AG04450 (cell line): ENCODE measurements around the gene IFNL4. TPM values are rescaled to one million over a fixed set of nuclear protein-coding genes. Genes with fewer than 3 reads are reported as not detected.
"Not testable (repeated sequence)": the region's sequence is repeated elsewhere in the genome, so short reads cannot be mapped to it uniquely, and the experiment has no call there.

Source experiments
- CTCF ChIA-PET: fragments of 300-600, 350-600 bp; formaldehyde crosslinking; extraction: SDS; loops from one replicate; lab custom pipeline; 2022; ENCODE audit warnings: antibody characterized with exemption, inconsistent platforms; lab: Charles Lee
- POLR2A ChIA-PET: fragments of 350-600 bp; formaldehyde crosslinking; extraction: SDS; loops from one replicate; lab custom pipeline; 2021; ENCODE audit warnings: antibody characterized with exemption, inconsistent platforms; lab: Yijun Ruan, JAX
- DNase-seq: peaks from one replicate; pipeline ENCODE4 v3.0.0-alpha.2; 2011; ENCODE audit warnings: low read depth, low spot score
- H3K27ac ChIP-seq: one replicate; pipeline ENCODE4 v1.5.1; 2012; ENCODE audit warnings: low read depth, low read length, control low read depth
- H3K27me3 ChIP-seq: one replicate; pipeline ENCODE4 v1.6.0; 2012; ENCODE audit warnings: low read length; ENCODE audit not compliant: control insufficient read depth, insufficient read depth
- H3K4me3 ChIP-seq: 2 replicates; pipeline ENCODE4 v1.5.1; 2011; ENCODE audit warnings: mild to moderate bottlenecking, low read depth, low read length, control low read depth
- H3K9me3 ChIP-seq: 2 replicates; pipeline ENCODE4 v1.5.1; 2012; ENCODE audit warnings: low read length; ENCODE audit not compliant: control insufficient read depth, insufficient read depth
- polyA plus RNA-seq: library from polyadenylated mRNA; depleted of rRNA; stranded (reverse); fragments of >200 nt; gene quantifications from 2 replicates; pipeline ENCODE4 v1.2.3, GENCODE V29; 2011
- TF ChIP-seq, protein P1 (sequence below): IDR thresholded peaks from 2 replicates; pipeline ENCODE4 v1.5.1; 2011; ENCODE audit warnings: low read depth, low read length, control low read depth, inconsistent platforms

The IFNL4 gene
- polyA plus RNA-seq, 1 experiment, result not detected

DNA sequence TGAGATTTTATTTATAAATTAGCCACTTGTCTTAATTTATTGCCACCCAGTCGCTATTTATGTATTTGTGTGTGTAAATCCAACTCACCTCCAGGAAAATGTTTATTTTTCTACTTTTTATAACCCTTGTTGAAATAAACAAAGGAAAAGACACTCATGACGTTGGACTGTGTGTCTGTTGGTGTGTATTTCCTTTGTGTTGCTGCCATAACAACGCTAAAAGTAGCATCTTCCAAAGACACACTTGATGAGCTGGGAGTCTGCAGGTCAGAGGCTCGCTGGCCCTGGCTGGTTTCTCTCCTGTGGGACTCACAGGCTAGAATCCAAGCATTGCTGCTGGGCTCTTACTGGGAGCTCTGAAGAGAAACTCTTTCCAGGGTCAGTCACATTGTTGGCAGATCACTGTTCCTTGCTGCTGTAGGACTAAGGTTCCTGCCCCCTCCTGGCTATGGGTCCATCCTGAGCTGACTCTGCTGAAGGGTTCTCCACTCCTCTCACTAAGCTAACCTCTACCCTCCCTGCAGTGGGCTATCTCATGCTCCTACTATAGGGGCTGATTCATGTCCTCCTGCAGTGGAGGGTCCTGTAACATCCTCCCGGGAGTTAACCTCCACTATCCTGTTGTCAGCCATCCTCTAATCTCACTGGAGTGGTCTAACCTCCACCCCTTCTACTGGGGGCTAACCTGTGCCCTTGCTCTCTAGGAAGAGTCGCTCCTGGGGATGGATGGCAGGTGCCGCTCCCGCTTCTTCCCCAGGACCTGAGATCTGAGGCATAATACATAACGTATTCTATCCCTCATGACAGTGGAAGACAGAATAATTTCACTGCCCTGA lies 21.6 kb upstream of the IFNL4 start:
- TF ChIP-seq, protein P1, sequence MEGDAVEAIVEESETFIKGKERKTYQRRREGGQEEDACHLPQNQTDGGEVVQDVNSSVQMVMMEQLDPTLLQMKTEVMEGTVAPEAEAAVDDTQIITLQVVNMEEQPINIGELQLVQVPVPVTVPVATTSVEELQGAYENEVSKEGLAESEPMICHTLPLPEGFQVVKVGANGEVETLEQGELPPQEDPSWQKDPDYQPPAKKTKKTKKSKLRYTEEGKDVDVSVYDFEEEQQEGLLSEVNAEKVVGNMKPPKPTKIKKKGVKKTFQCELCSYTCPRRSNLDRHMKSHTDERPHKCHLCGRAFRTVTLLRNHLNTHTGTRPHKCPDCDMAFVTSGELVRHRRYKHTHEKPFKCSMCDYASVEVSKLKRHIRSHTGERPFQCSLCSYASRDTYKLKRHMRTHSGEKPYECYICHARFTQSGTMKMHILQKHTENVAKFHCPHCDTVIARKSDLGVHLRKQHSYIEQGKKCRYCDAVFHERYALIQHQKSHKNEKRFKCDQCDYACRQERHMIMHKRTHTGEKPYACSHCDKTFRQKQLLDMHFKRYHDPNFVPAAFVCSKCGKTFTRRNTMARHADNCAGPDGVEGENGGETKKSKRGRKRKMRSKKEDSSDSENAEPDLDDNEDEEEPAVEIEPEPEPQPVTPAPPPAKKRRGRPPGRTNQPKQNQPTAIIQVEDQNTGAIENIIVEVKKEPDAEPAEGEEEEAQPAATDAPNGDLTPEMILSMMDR, result no peak
- Histone ChIP-seq H3K4me3 (no peak overlapping the region), H3K27ac (no peak overlapping the region), H3K9me3 (peaks cover 5% of the 10 kb centered on the region; the same call in 1 of the 2 replicates), H3K27me3 (peaks cover 26% of the 10 kb centered on the region)
- CTCF ChIA-PET, result no interaction called here
- POLR2A ChIA-PET, result no interaction called here
- DNase-seq, result no peak

DNA sequence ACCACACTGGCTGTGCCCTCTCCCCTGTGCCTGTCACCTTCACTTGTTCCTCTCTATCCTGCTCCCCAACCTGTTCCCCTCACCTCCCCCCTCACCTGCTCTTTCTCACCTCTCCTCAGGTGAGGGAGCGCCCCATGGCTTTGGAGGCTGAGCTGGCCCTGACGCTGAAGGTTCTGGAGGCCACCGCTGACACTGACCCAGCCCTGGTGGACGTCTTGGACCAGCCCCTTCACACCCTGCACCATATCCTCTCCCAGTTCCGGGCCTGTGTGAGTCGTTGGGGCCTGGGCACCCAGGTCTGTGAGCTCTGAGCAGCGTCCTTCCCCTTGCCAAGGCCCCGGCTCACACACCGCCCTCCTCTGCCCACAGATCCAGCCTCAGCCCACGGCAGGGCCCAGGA lies 20.7 kb upstream of the IFNL4 start:
- H3K4me3 ChIP-seq, H3K9me3 ChIP-seq, DNase-seq, H3K27ac ChIP-seq, POLR2A ChIA-PET, CTCF ChIA-PET: not testable (repeated sequence)
- peaks cover 27% of the 10 kb centered on the region for H3K27me3 ChIP-seq

- CTCF ChIA-PET, result not testable (repeated sequence)
Observed at GRCh38 chr19:39268531-39269223, 20.0 kb upstream of the IFNL4 start.

DNA sequence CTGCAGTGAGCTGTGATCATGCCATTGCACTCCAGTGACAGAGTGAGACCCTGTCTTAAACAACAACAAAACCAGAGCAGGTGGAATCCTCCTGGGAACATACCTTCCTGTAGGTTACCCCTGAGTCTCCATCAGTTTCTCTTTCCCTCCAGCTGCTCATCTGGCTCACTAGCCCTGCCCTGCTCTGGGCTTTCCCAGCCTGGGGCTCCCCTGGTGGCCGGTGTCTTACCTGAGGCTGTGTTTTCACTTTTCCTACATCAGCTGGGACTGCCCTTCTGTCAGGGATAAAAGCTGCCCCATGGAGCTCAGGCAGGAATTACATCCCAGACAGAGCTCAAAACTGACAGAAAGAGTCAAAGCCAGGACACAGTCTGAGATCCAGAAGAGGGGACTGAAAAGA lies 19.4 kb upstream of the IFNL4 start, which contains the start of gene IFNL2:
IFNL2 (plus strand) TSS at position 312 of the 400 bp plus-strand sequence. CDS start 173 bp downstream, outside the sequence.
- DNase-seq, POLR2A ChIA-PET, H3K27ac ChIP-seq, H3K4me3 ChIP-seq, H3K9me3 ChIP-seq, CTCF ChIA-PET: not testable (repeated sequence)
- peaks cover 39% of the 10 kb centered on the region for H3K27me3 ChIP-seq

More at GRCh38 chr19:39268531-39269223, 20.0 kb upstream of the IFNL4 start:
- H3K27ac ChIP-seq, H3K4me3 ChIP-seq, DNase-seq, POLR2A ChIA-PET, H3K9me3 ChIP-seq: not testable (repeated sequence)
- peaks cover 34% of the 10 kb centered on the region for H3K27me3 ChIP-seq

- H3K27ac ChIP-seq, result no peak overlapping the region
- peaks cover 51% of the 10 kb centered on the region for H3K27me3 ChIP-seq
- H3K4me3 ChIP-seq, result no peak overlapping the region
- ChIA-PET CTCF (interaction anchor here (0.8 kb wide), 1 partner anchor 63 kb away, joined by 3 read pairs; no protein-coding TSS in a partner anchor), POLR2A (no interaction called here)
- peaks cover 6% of the 10 kb centered on the region; the same call in 1 of the 2 replicates for H3K9me3 ChIP-seq
- DNase-seq, result no peak
- TF ChIP-seq, protein P1, result no peak
Observed at GRCh38 chr19:39265321-39265916, 16.8 kb upstream of the IFNL4 start.
